DOHH2 (cell line): ENCODE results near the gene TARM1.
A peak's percentile ranks its signal among the peaks of the same experiment; 100 is the strongest.

Experiments used
- H3F3A ChIP-seq: fragments of 200-600 bp; sonication (generic), shearing (Covaris generic); 2 replicates; pipeline ENCODE4 v1.6.0; 2016; ENCODE audit warnings: antibody characterized with exemption, mild to moderate bottlenecking; ENCODE audit not compliant: control insufficient read depth, insufficient read depth
- H3K27ac ChIP-seq: fragments of 200-600 bp; sonication (generic); 2 replicates; pipeline ENCODE4 v1.5.1; 2014; ENCODE audit warnings: low read depth, mild to moderate bottlenecking, low read length, moderate library complexity
- H3K27me3 ChIP-seq: fragments of 200-600 bp; sonication (generic); 2 replicates; pipeline ENCODE4 v1.6.1; 2014; ENCODE audit warnings: mild to moderate bottlenecking, low read length, mixed read lengths; ENCODE audit not compliant: control insufficient read depth
- H3K36me3 ChIP-seq: fragments of 200-600 bp; sonication (generic); 2 replicates; pipeline ENCODE4 v1.6.1; 2014; ENCODE audit warnings: mild to moderate bottlenecking, low read length, moderate library complexity, mixed read lengths; ENCODE audit not compliant: control insufficient read depth
- H3K4me1 ChIP-seq: fragments of 200-600 bp; sonication (generic); 2 replicates; pipeline ENCODE4 v1.6.1; 2014; ENCODE audit warnings: mild to moderate bottlenecking, low read length, mixed read lengths; ENCODE audit not compliant: control insufficient read depth
- H3K4me2 ChIP-seq: fragments of 200-600 bp; sonication (generic); 2 replicates; pipeline ENCODE4 v1.6.0; 2014; ENCODE audit warnings: mild to moderate bottlenecking, low read length, moderate library complexity
- H3K4me3 ChIP-seq: fragments of 200-600 bp; sonication (generic); 2 replicates; pipeline ENCODE4 v1.5.1; 2014; ENCODE audit warnings: mild to moderate bottlenecking, low read length, mixed read lengths
- H3K79me2 ChIP-seq: fragments of 200-600 bp; sonication (generic); 2 replicates; pipeline ENCODE4 v1.6.1; 2014; ENCODE audit warnings: mild to moderate bottlenecking, low read length, mixed read lengths; ENCODE audit not compliant: control insufficient read depth
- H3K9me2 ChIP-seq: fragments of 200-600 bp; sonication (generic); replicated peaks from 2 replicates; pipeline ENCODE4 v1.6.1; 2014; ENCODE audit warnings: mild to moderate bottlenecking, low read length, mixed read lengths; ENCODE audit not compliant: control insufficient read depth
- H3K9me3 ChIP-seq: fragments of 200-600 bp; sonication (generic); 2 replicates; pipeline ENCODE4 v1.6.1; 2014; ENCODE audit warnings: antibody characterized with exemption, low read length, mixed read lengths; ENCODE audit not compliant: control insufficient read depth, insufficient read depth
- H4K20me1 ChIP-seq: fragments of 200-600 bp; sonication (generic); 2 replicates; pipeline ENCODE4 v1.6.0; 2014; ENCODE audit warnings: low read depth, mild to moderate bottlenecking, antibody characterized with exemption, low read length, moderate library complexity; ENCODE audit not compliant: control insufficient read depth, insufficient read depth
- EZH2phosphoT487 ChIP-seq: fragments of 200-600 bp; sonication (generic); IDR thresholded peaks from 2 replicates; pipeline ENCODE4 v1.6.1; 2017; ENCODE audit warnings: borderline replicate concordance, mild to moderate bottlenecking, antibody characterized with exemption, low read length, moderate library complexity, mixed read lengths
- TF ChIP-seq, protein P1 (sequence below): fragments of 200-600 bp; sonication (generic); IDR thresholded peaks from one replicate; pipeline ENCODE4 v1.5.1; 2014; ENCODE audit warnings: antibody characterized with exemption, mild to moderate bottlenecking, low read depth, low read length; ENCODE audit not compliant: poor library complexity, severe bottlenecking

TARM1 gene

DNA sequence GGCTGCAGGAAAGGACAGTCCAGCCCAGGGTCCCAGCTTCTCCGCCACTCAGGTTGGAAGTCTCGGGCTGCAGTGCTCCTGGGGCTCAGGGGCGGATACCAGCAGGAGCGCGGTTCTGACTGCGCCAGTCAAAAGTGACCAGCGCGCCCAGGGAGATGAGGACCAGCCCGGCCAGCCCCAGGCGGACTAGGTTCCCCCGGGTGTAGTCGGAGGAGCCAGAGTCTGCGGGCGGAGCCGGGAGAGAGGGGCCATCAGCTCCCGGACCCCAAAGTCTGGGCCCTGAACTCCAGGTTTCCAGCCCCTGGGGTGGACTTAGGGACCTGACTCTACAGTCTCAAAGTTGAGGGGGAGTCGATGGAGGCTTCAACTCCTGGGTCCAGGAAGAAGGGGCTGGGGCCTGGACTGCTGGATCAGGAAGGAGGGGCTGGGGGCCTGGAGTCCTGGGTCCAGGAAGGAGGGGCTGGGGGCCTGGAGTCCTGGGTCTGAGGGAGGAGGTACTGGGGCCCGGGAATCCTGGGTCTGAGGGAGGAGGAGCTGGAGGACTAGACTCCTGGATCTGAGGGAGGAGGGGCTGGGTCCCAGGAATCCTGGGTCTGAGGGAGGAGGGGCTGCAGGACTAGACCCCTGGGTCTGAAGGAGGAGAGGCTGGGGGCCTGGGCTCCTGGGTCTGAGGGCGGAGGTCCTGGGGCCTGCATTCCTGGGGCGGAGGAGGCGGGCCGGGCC is 14.1 kb upstream of the TARM1 start:
- peaks cover 3% of the 10 kb centered on the region; the same call in 1 of the 2 replicates for H3K9me3 ChIP-seq
- peaks cover 17% of the 10 kb centered on the region for H3K4me1 ChIP-seq
- no peaks in the 10 kb centered on the region for H3K79me2 ChIP-seq
- no peaks in the 10 kb centered on the region for H3K9me2 ChIP-seq
- peak overlapping the region; percentile 100 for H3K4me2 ChIP-seq
- H3K4me3 ChIP-seq, result peak overlapping the region; percentile 92; the same call in 1 of the 2 replicates
- no peaks in the 10 kb centered on the region for H3K36me3 ChIP-seq
- no peak for TF ChIP-seq EZH2phosphoT487
- TF ChIP-seq, protein P1, sequence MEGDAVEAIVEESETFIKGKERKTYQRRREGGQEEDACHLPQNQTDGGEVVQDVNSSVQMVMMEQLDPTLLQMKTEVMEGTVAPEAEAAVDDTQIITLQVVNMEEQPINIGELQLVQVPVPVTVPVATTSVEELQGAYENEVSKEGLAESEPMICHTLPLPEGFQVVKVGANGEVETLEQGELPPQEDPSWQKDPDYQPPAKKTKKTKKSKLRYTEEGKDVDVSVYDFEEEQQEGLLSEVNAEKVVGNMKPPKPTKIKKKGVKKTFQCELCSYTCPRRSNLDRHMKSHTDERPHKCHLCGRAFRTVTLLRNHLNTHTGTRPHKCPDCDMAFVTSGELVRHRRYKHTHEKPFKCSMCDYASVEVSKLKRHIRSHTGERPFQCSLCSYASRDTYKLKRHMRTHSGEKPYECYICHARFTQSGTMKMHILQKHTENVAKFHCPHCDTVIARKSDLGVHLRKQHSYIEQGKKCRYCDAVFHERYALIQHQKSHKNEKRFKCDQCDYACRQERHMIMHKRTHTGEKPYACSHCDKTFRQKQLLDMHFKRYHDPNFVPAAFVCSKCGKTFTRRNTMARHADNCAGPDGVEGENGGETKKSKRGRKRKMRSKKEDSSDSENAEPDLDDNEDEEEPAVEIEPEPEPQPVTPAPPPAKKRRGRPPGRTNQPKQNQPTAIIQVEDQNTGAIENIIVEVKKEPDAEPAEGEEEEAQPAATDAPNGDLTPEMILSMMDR, result no peak
- H4K20me1 ChIP-seq, result no peaks in the 10 kb centered on the region
- peaks cover 3% of the 10 kb centered on the region; the same call in 1 of the 2 replicates for H3F3A ChIP-seq
- no peak overlapping the region for H3K27ac ChIP-seq
- no peaks in the 10 kb centered on the region for H3K27me3 ChIP-seq

DNA sequence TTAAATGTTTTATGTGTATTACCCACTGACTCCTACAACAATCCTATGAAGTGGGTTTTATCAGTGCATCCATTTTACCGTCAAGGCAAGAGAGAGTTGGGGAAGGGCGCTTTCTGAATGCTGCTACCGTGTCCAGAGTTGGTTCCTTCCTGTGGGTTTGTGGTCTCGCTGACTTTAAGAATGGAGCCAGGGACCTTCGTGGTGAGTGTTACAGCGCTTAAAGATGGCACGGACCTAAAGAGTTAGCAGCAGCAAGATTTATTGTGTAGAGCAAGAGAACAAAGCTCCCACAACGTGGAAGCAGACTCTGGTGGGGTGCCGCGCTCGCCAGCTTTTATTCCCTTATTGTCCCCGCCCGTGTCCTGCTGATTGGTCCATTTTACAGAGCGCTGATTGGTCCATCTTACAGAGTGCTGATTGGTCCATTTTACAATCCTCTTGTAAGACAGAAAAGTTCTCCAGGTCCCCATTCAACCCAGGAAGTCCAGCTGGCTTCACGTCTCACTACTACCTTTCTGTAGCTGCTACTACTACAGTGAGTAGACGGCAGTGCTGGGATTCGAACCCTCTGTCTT is 13.3 kb upstream of the TARM1 start:
- Histone ChIP-seq H3K27ac (no peak overlapping the region), H3K4me1 (peaks cover 17% of the 10 kb centered on the region), H3K9me3 (peaks cover 3% of the 10 kb centered on the region; the same call in 1 of the 2 replicates), H3K79me2 (no peaks in the 10 kb centered on the region), H3K4me2 (no peak overlapping the region), H3F3A (peaks cover 3% of the 10 kb centered on the region; the same call in 1 of the 2 replicates), H3K4me3 (no peak overlapping the region), H3K9me2 (no peaks in the 10 kb centered on the region), H3K36me3 (no peaks in the 10 kb centered on the region), H4K20me1 (no peaks in the 10 kb centered on the region), H3K27me3 (no peaks in the 10 kb centered on the region)
- TF ChIP-seq, protein P1, result no peak
- no peak for TF ChIP-seq EZH2phosphoT487

DNA sequence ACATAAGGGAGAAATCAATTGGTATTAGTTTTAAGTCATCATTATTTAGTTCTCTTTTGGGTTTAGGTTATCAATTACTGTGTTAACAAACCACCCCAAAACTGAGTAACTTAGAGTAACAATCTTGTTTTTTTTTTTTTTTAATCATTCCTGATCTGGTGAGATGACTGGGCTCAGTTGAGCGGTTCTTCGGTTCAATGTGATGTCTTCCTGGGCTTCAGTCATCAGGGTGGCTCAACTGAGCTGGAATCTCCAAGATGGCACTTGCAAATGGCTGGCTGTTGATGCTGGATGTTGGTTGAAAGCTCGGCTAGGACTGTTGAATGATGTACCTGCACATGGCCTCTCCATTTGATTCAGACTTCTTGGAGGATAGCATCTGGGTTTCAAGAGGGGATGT is 3.2 kb upstream of the TARM1 start:
- no peaks in the 10 kb centered on the region for H4K20me1 ChIP-seq
- no peaks in the 10 kb centered on the region for H3K36me3 ChIP-seq
- H3K4me2 ChIP-seq, result no peak overlapping the region
- H3F3A ChIP-seq, result no peaks in the 10 kb centered on the region
- no peak overlapping the region for H3K27ac ChIP-seq
- H3K79me2 ChIP-seq, result no peaks in the 10 kb centered on the region
- no peak overlapping the region for H3K4me3 ChIP-seq
- H3K27me3 ChIP-seq, result no peaks in the 10 kb centered on the region
- TF ChIP-seq, protein P1, result no peak
- no peak for TF ChIP-seq EZH2phosphoT487
- no peaks in the 10 kb centered on the region for H3K9me2 ChIP-seq
- no peaks in the 10 kb centered on the region for H3K4me1 ChIP-seq
- H3K9me3 ChIP-seq, result peaks cover 6% of the 10 kb centered on the region; the same call in 1 of the 2 replicates
